OCI-LY7 (cell line): ENCODE data around the gene LDB3. TPM values are rescaled to one million over a fixed set of nuclear protein-coding genes. Genes with fewer than 3 reads are reported as not detected.

Experiments used
- BruUV-seq: library from RNA; stranded (reverse); fragments of 400-500 nt; replicated peaks from 2 replicates; lab custom pipeline; 2021; lab: Mats Ljungman, UMichigan
- CTCF ChIA-PET: fragments of 300-600 bp; sonication (Branson Sonifier 250); formaldehyde crosslinking; loops from one replicate; lab custom pipeline; 2022; ENCODE audit warnings: antibody characterized with exemption; ENCODE audit not compliant: unreplicated experiment; lab: Charles Lee
- POLR2A ChIA-PET: fragments of 300-600 bp; sonication (Branson Sonifier 250); formaldehyde crosslinking; loops from one replicate; lab custom pipeline; 2022; ENCODE audit warnings: antibody characterized with exemption; lab: Charles Lee
- DNase-seq: peaks from one replicate; pipeline ENCODE4 v3.0.0-alpha.2; 2015; ENCODE audit warnings: low spot score
- H2AFZ ChIP-seq: fragments of 200-600 bp; sonication (generic), shearing (Covaris generic); 2 replicates; pipeline ENCODE4 v1.6.1; 2014; ENCODE audit warnings: mild to moderate bottlenecking, antibody characterized with exemption, low read length, moderate library complexity
- H3K27ac ChIP-seq: fragments of 200-600 bp; sonication (generic); 2 replicates; pipeline ENCODE4 v1.5.1; 2014; ENCODE audit warnings: mixed run types, low read depth, mild to moderate bottlenecking, moderate library complexity, low read length, inconsistent platforms; ENCODE audit not compliant: poor library complexity, severe bottlenecking
- H3K36me3 ChIP-seq: fragments of 200-600 bp; sonication (generic); 2 replicates; pipeline ENCODE4 v1.6.1; 2014; ENCODE audit warnings: mild to moderate bottlenecking, antibody characterized with exemption, low read length, moderate library complexity, mixed read lengths; ENCODE audit not compliant: insufficient read depth
- H3K4me1 ChIP-seq: fragments of 200-600 bp; sonication (generic); 2 replicates; pipeline ENCODE4 v1.5.1; 2014; ENCODE audit warnings: mild to moderate bottlenecking, low read length; ENCODE audit not compliant: insufficient read depth, poor library complexity, severe bottlenecking
- H3K4me2 ChIP-seq: fragments of 200-600 bp; sonication (generic); 2 replicates; pipeline ENCODE4 v1.6.1; 2014; ENCODE audit warnings: mild to moderate bottlenecking, low read length
- H3K4me3 ChIP-seq: fragments of 200-600 bp; sonication (generic); 2 replicates; pipeline ENCODE4 v1.5.1; 2014; ENCODE audit warnings: mild to moderate bottlenecking, low read depth, low read length; ENCODE audit not compliant: poor library complexity, severe bottlenecking
- H3K79me2 ChIP-seq: fragments of 200-600 bp; sonication (generic); 2 replicates; pipeline ENCODE4 v1.6.1; 2016; ENCODE audit warnings: low read depth, mild to moderate bottlenecking, low read length, moderate library complexity, mixed read lengths; ENCODE audit not compliant: insufficient read depth
- H3K9me2 ChIP-seq: fragments of 200-600 bp; sonication (generic); 2 replicates; pipeline ENCODE4 v1.6.1; 2016; ENCODE audit warnings: mild to moderate bottlenecking, low read length, mixed read lengths; ENCODE audit not compliant: insufficient read depth
- H3K9me3 ChIP-seq: fragments of 200-600 bp; sonication (generic); 2 replicates; pipeline ENCODE4 v1.6.1; 2014; ENCODE audit warnings: mild to moderate bottlenecking, mixed run types, low read length, mixed read lengths
- H4K20me1 ChIP-seq: fragments of 200-600 bp; sonication (generic); 2 replicates; pipeline ENCODE4 v1.6.1; 2014; ENCODE audit warnings: mild to moderate bottlenecking, antibody characterized with exemption, low read length, moderate library complexity, mixed read lengths; ENCODE audit not compliant: insufficient read depth
- EZH2phosphoT487 ChIP-seq: fragments of 200-600 bp; sonication (generic); IDR thresholded peaks from 2 replicates; pipeline ENCODE4 v1.6.1; 2018; ENCODE audit warnings: low read depth, borderline replicate concordance, mild to moderate bottlenecking, mixed run types, antibody characterized with exemption, low read length, moderate library complexity, mixed read lengths
- intact Hi-C: fragments of 100-400 bp; cut with micrococcal nuclease; formaldehyde crosslinking; loops from one replicate; pipeline ENCODE4 v1.10.0; 2022; ENCODE audit not compliant: unreplicated experiment
- total RNA-seq, 2 experiments: library from RNA; depleted of rRNA in 1 of 2; stranded (reverse); fragments of >200 nt in 1 of 2; shearing (Covaris generic) in 1 of 2; gene quantifications; 2 replicates each; pipeline ENCODE4 v1.2.3, GENCODE V29; 2014 to 2022
- TF ChIP-seq, protein P1 (sequence below): fragments of 200-600 bp; sonication (generic); conservative IDR thresholded peaks from 2 replicates; pipeline ENCODE4 v1.5.1; 2014; ENCODE audit warnings: mild to moderate bottlenecking, antibody characterized with exemption, low read length, moderate library complexity, mixed read lengths

LDB3 gene
- total RNA-seq, 2 experiments from 2014 or later: 0.08 TPM; not detected in 1

- TF ChIP-seq EZH2phosphoT487: no peak
- TF ChIP-seq, protein P1, sequence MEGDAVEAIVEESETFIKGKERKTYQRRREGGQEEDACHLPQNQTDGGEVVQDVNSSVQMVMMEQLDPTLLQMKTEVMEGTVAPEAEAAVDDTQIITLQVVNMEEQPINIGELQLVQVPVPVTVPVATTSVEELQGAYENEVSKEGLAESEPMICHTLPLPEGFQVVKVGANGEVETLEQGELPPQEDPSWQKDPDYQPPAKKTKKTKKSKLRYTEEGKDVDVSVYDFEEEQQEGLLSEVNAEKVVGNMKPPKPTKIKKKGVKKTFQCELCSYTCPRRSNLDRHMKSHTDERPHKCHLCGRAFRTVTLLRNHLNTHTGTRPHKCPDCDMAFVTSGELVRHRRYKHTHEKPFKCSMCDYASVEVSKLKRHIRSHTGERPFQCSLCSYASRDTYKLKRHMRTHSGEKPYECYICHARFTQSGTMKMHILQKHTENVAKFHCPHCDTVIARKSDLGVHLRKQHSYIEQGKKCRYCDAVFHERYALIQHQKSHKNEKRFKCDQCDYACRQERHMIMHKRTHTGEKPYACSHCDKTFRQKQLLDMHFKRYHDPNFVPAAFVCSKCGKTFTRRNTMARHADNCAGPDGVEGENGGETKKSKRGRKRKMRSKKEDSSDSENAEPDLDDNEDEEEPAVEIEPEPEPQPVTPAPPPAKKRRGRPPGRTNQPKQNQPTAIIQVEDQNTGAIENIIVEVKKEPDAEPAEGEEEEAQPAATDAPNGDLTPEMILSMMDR: no peak
- no TSS peak for BruUV-seq
- POLR2A ChIA-PET: no interaction called here
- Histone ChIP-seq H3K36me3 (no peaks in the 10 kb centered on the region), H3K9me3 (no peaks in the 10 kb centered on the region), H3K79me2 (no peaks in the 10 kb centered on the region), H3K4me1 (no peaks in the 10 kb centered on the region), H3K4me3 (no peak overlapping the region), H2AFZ (no peak overlapping the region), H3K9me2 (no peaks in the 10 kb centered on the region), H3K4me2 (no peak overlapping the region), H3K27ac (no peak overlapping the region), H4K20me1 (no peaks in the 10 kb centered on the region)
- CTCF ChIA-PET: no interaction called here
- intact Hi-C loops: no loop called here
- DNase-seq: no peak
Observed at GRCh38 chr10:86785037-86785436, 116.7 kb downstream of the LDB3 start.

Other genes with a start within 250 kb of the LDB3 start
- gene WAPL, start 146.7 kb upstream of the LDB3 start, total RNA-seq (2014; rRNA removed; shearing (Covaris generic)): 51.1 and 56.6 TPM in 2 replicates
- 68.7 and 75.7 TPM in 2 replicates for gene WAPL, start 146.7 kb upstream of the LDB3 start, total RNA-seq (2022)
- gene OPN4, start 14.0 kb upstream of the LDB3 start, total RNA-seq (2014; rRNA removed; shearing (Covaris generic)): not detected in 2 replicates
- not detected in 2 replicates for gene OPN4, start 14.0 kb upstream of the LDB3 start, total RNA-seq (2022)
- 0.03 and 0.47 TPM in 2 replicates for gene BMPR1A, start 88.1 kb downstream of the LDB3 start, total RNA-seq (2014; rRNA removed; shearing (Covaris generic))
- gene BMPR1A, start 88.1 kb downstream of the LDB3 start, total RNA-seq (2022): 0.37 and 1.1 TPM in 2 replicates